Esophagus squamous epithelium (tissue), 5 donors: ENCODE data around the gene PTPRG. TPM values are rescaled to one million over a fixed set of nuclear protein-coding genes. Genes with fewer than 3 reads are reported as not detected.

Experiments used
- DNase-seq: peaks from one replicate; lab custom pipeline; 2025; lab: John Stamatoyannopoulos, UW
- H3K27ac ChIP-seq, 4 donors: fragments of 200-600 bp; sonication (generic); one replicate each; pipeline ENCODE4 v1.5.1; 2016 to 2019; ENCODE audit warnings: mild to moderate bottlenecking in 1 of 4
- H3K27me3 ChIP-seq, 4 donors: fragments of 200-600 bp; sonication (generic); 1 replicate in 3 of 4; 2 replicates in 1 of 4; pipeline versions ENCODE4 v1.5.1 to v1.6.0; 2017 to 2021; ENCODE audit warnings: antibody characterized with exemption in 1 of 4
- H3K36me3 ChIP-seq, 3 donors: fragments of 200-600 bp; sonication (generic); one replicate each; pipeline ENCODE4 v1.5.1; 2016 to 2019
- H3K4me1 ChIP-seq, 3 donors: fragments of 200-600 bp; sonication (generic); one replicate each; pipeline ENCODE4 v1.5.1; 2017 to 2019
- H3K4me3 ChIP-seq, 4 donors: fragments of 200-600 bp; sonication (generic); 1 replicate in 3 of 4; 2 replicates in 1 of 4; pipeline ENCODE4 v1.5.1; 2016 to 2019; ENCODE audit warnings: mild to moderate bottlenecking in 2 of 4, moderate library complexity in 1 of 4
- H3K9me3 ChIP-seq, 3 donors: fragments of 200-600 bp; sonication (generic); one replicate each; pipeline ENCODE4 v1.5.1; 2016 to 2019
- CTCF ChIP-seq, 6 experiments: fragments of 450-650 bp in 4 of 6; fragments of 200-600 bp in 2 of 6; sonication (generic) in 2 of 6; IDR thresholded peaks; one replicate each; pipeline ENCODE4 v1.5.1; 2016 to 2019; ENCODE audit warnings: antibody characterized with exemption in 6 of 6, mild to moderate bottlenecking in 4 of 6, moderate library complexity in 4 of 6
- POLR2A ChIP-seq, 4 donors: fragments of 450-650 bp; IDR thresholded peaks; one replicate each; pipeline ENCODE4 v1.6.1; 2017; ENCODE audit warnings: antibody characterized with exemption in 4 of 4, mild to moderate bottlenecking in 4 of 4, moderate library complexity in 3 of 4
- WGBS, 2 donors: methylation state at CpG; one replicate each; pipeline ENCODE4 v1.1.5; 2018; 5-methylcytosine and 5-hydroxymethylcytosine counted together
- intact Hi-C: fragments of 100-400 bp; cut with DNase I; formaldehyde crosslinking; loops from one replicate; pipeline ENCODE4 v1.15.0; 2022
- total RNA-seq, 4 donors: library from RNA; depleted of rRNA; stranded (reverse); fragments of >200 nt; gene quantifications; one replicate each; pipeline ENCODE4 v1.1.0, GENCODE V29; 2016
- donor health status: DM: yes; HTN: yes; CAD: no.

PTPRG gene
- total RNA-seq, 4 donors from 2014 or later, result 3.7 to 42.2 (median 15.2) TPM

- Histone ChIP-seq H3K36me3 (no peaks in the 10 kb centered on the region), H3K4me1 (peaks cover 3 to 29% (median 5%) of the 10 kb centered on the region in 3 donors), H3K27ac (peak overlapping the region in 1 of 4 donors; percentile 53), H3K27me3 (no peaks in the 10 kb centered on the region), H3K9me3 (no peaks in the 10 kb centered on the region), H3K4me3 (no peak overlapping the region)
- intact Hi-C loops, result no loop called here
- DNase-seq, result no peak
- TF ChIP-seq CTCF (IDR thresholded peaks at IDR 0.05) (no peak), POLR2A (IDR thresholded peaks at IDR 0.05) (no peak)
- WGBS, 2 donors, result 47 to 74% methylated on average over 2 to 5 of the region's 5 CpGs
Measured at GRCh38 chr3:61893840-61894566, 332.6 kb downstream of the PTPRG start.

- intact Hi-C loops, result no loop called here
- H3K4me3 ChIP-seq, result no peak overlapping the region
- TF ChIP-seq POLR2A (IDR thresholded peaks at IDR 0.05) (no peak), CTCF (IDR thresholded peaks at IDR 0.05) (no peak)
- peaks cover 3 to 29% (median 5%) of the 10 kb centered on the region in 3 donors for H3K4me1 ChIP-seq
- H3K27ac ChIP-seq, result peak overlapping the region in 3 of 4 donors; percentile 52 to 55 (median 53)
- no peaks in the 10 kb centered on the region for H3K27me3 ChIP-seq
- no peak for DNase-seq
- H3K9me3 ChIP-seq, result no peaks in the 10 kb centered on the region
- WGBS, 2 donors, result 25 to 27% methylated on average over 7 of the region's 7 CpGs
- H3K36me3 ChIP-seq, result no peaks in the 10 kb centered on the region
Measured at GRCh38 chr3:61894988-61895935, 333.9 kb downstream of the PTPRG start.

- 39 to 46% methylated on average over 2 of the region's 2 CpGs for WGBS, 2 donors
- no peak for DNase-seq
- no peaks in the 10 kb centered on the region for H3K27me3 ChIP-seq
- H3K4me1 ChIP-seq, result peaks cover 3 to 29% (median 5%) of the 10 kb centered on the region in 3 donors
- no peaks in the 10 kb centered on the region for H3K36me3 ChIP-seq
- TF ChIP-seq POLR2A (IDR thresholded peaks at IDR 0.05) (no peak), CTCF (IDR thresholded peaks at IDR 0.05) (no peak)
- H3K27ac ChIP-seq, result no peak overlapping the region
- intact Hi-C loops, result no loop called here
- H3K9me3 ChIP-seq, result no peaks in the 10 kb centered on the region
- H3K4me3 ChIP-seq, result no peak overlapping the region
Measured at GRCh38 chr3:61896251-61896650, 334.9 kb downstream of the PTPRG start.

GRCh38 chr3:61897848-61898247 lies 336.5 kb downstream of the PTPRG start:
- no peak overlapping the region for H3K4me3 ChIP-seq
- no peaks in the 10 kb centered on the region for H3K27me3 ChIP-seq
- H3K9me3 ChIP-seq, result no peaks in the 10 kb centered on the region
- no peaks in the 10 kb centered on the region for H3K36me3 ChIP-seq
- H3K4me1 ChIP-seq, result peaks cover 3 to 29% (median 5%) of the 10 kb centered on the region in 3 donors
- DNase-seq, result no peak
- H3K27ac ChIP-seq, result no peak overlapping the region
- WGBS, 2 donors, result 61 to 87% methylated on average over 2 of the region's 2 CpGs
- intact Hi-C loops, result no loop called here
- no peak for TF ChIP-seq POLR2A (IDR thresholded peaks at IDR 0.05)
- TF ChIP-seq CTCF (IDR thresholded peaks at IDR 0.05), result no peak
